GM12872 (cell line): Measurements from ENCODE around the gene RBM7.

Source experiments
- CTCF ChIP-seq: IDR thresholded peaks from 3 replicates; pipeline ENCODE4 v1.5.1; 2011; ENCODE audit warnings: low read depth, mild to moderate bottlenecking, low read length, moderate library complexity; ENCODE audit not compliant: insufficient read depth

RBM7 gene

GRCh38 chr11:114416441-114416961 lies 16.0 kb downstream of the RBM7 start:
- no peak for TF ChIP-seq CTCF

- no peak for TF ChIP-seq CTCF
Observed at GRCh38 chr11:114426280-114426679, 25.8 kb downstream of the RBM7 start.

GRCh38 chr11:114430290-114430689 lies 29.8 kb downstream of the RBM7 start:
- no peak for TF ChIP-seq CTCF

- no peak for TF ChIP-seq CTCF
Observed at GRCh38 chr11:114432893-114433292, 32.4 kb downstream of the RBM7 start.

- no peak for TF ChIP-seq CTCF
Observed at GRCh38 chr11:114433376-114433775, 32.9 kb downstream of the RBM7 start.

GRCh38 chr11:114438303-114438702 lies 37.8 kb downstream of the RBM7 start:
- no peak for TF ChIP-seq CTCF

GRCh38 chr11:114439229-114440120 lies 39.0 kb downstream of the RBM7 start, which contains the start of gene REXO2:
Gene REXO2 (plus strand): TSS chr11:114439467. CDS start chr11:114439529, 62 bp downstream.
- peak; percentile 40; the same call in 2 of the 3 replicates for TF ChIP-seq CTCF
